ENCODE data around the gene PARD6B.

PARD6B gene

GRCh38 chr20:50735813-50736212 is 4.4 kb downstream of the PARD6B start:
- Histone ChIP-seq H3K4me1 (ENCODE audit: insufficient read depth, low read length) (peaks cover 42% of the 10 kb centered on the region), H3K36me3 (ENCODE audit: insufficient read depth, low read length) (no peaks in the 10 kb centered on the region), H3K9me3 (ENCODE audit: control insufficient read depth, insufficient read depth, low read length) (no peaks in the 10 kb centered on the region), H3K9ac (ENCODE audit: low read depth, low read length) (no peak overlapping the region)

GRCh38 chr20:50737352-50737751 is 6.0 kb downstream of the PARD6B start:
- Histone ChIP-seq H3K9me3 (ENCODE audit: control insufficient read depth, insufficient read depth, low read length) (no peaks in the 10 kb centered on the region), H3K36me3 (ENCODE audit: insufficient read depth, low read length) (no peaks in the 10 kb centered on the region), H3K4me1 (ENCODE audit: insufficient read depth, low read length) (peaks cover 42% of the 10 kb centered on the region), H3K9ac (ENCODE audit: low read depth, low read length) (no peak overlapping the region)

GRCh38 chr20:50743087-50743486 is 11.7 kb downstream of the PARD6B start:
- no peak overlapping the region for H3K9ac ChIP-seq (ENCODE audit: low read depth, low read length)
- peaks cover 5% of the 10 kb centered on the region; the same call in 1 of the 2 replicates for H3K36me3 ChIP-seq (ENCODE audit: insufficient read depth, low read length)
- peaks cover 49% of the 10 kb centered on the region for H3K4me1 ChIP-seq (ENCODE audit: insufficient read depth, low read length)
- no peaks in the 10 kb centered on the region for H3K9me3 ChIP-seq (ENCODE audit: control insufficient read depth, insufficient read depth, low read length)

- Histone ChIP-seq H3K9ac (ENCODE audit: low read depth, low read length) (no peak overlapping the region), H3K36me3 (ENCODE audit: insufficient read depth, low read length) (peaks cover 10% of the 10 kb centered on the region; the same call in 1 of the 2 replicates), H3K4me1 (ENCODE audit: insufficient read depth, low read length) (peaks cover 40% of the 10 kb centered on the region), H3K9me3 (ENCODE audit: control insufficient read depth, insufficient read depth, low read length) (no peaks in the 10 kb centered on the region)
These were observed 12.9 kb downstream of the PARD6B start for GRCh38 chr20:50744143-50744792.

- Histone ChIP-seq H3K4me1 (ENCODE audit: insufficient read depth, low read length) (peaks cover 28% of the 10 kb centered on the region), H3K9ac (ENCODE audit: low read depth, low read length) (no peak overlapping the region), H3K9me3 (ENCODE audit: control insufficient read depth, insufficient read depth, low read length) (no peaks in the 10 kb centered on the region), H3K36me3 (ENCODE audit: insufficient read depth, low read length) (peaks cover 16% of the 10 kb centered on the region)
These were observed 14.3 kb downstream of the PARD6B start for GRCh38 chr20:50745634-50746137.

- Histone ChIP-seq H3K9ac (ENCODE audit: low read depth, low read length) (no peak overlapping the region; the same call in 1 of the 2 replicates), H3K36me3 (ENCODE audit: insufficient read depth, low read length) (peaks cover 16% of the 10 kb centered on the region), H3K4me1 (ENCODE audit: insufficient read depth, low read length) (peaks cover 28% of the 10 kb centered on the region), H3K9me3 (ENCODE audit: control insufficient read depth, insufficient read depth, low read length) (no peaks in the 10 kb centered on the region)
These were observed 15.0 kb downstream of the PARD6B start for GRCh38 chr20:50746138-50746940.

GRCh38 chr20:50747275-50747674 is 15.9 kb downstream of the PARD6B start:
- Histone ChIP-seq H3K4me1 (ENCODE audit: insufficient read depth, low read length) (peaks cover 28% of the 10 kb centered on the region), H3K36me3 (ENCODE audit: insufficient read depth, low read length) (peaks cover 16% of the 10 kb centered on the region), H3K9me3 (ENCODE audit: control insufficient read depth, insufficient read depth, low read length) (no peaks in the 10 kb centered on the region), H3K9ac (ENCODE audit: low read depth, low read length) (no peak overlapping the region)

- Histone ChIP-seq H3K9me3 (ENCODE audit: control insufficient read depth, insufficient read depth, low read length) (no peaks in the 10 kb centered on the region), H3K36me3 (ENCODE audit: insufficient read depth, low read length) (peaks cover 16% of the 10 kb centered on the region; the same call in 1 of the 2 replicates), H3K4me1 (ENCODE audit: insufficient read depth, low read length) (peaks cover 8% of the 10 kb centered on the region; the same call in 1 of the 2 replicates), H3K9ac (ENCODE audit: low read depth, low read length) (no peak overlapping the region)
These were observed 18.8 kb downstream of the PARD6B start for GRCh38 chr20:50750145-50750671.

- Histone ChIP-seq H3K9ac (ENCODE audit: low read depth, low read length) (no peak overlapping the region), H3K9me3 (ENCODE audit: control insufficient read depth, insufficient read depth, low read length) (no peaks in the 10 kb centered on the region), H3K36me3 (ENCODE audit: insufficient read depth, low read length) (peaks cover 11% of the 10 kb centered on the region; the same call in 1 of the 2 replicates), H3K4me1 (ENCODE audit: insufficient read depth, low read length) (no peaks in the 10 kb centered on the region)
These were observed 21.8 kb downstream of the PARD6B start for GRCh38 chr20:50753152-50753551.

GRCh38 chr20:50754420-50754819 is 23.0 kb downstream of the PARD6B start:
- Histone ChIP-seq H3K4me1 (ENCODE audit: insufficient read depth, low read length) (no peaks in the 10 kb centered on the region), H3K9me3 (ENCODE audit: control insufficient read depth, insufficient read depth, low read length) (no peaks in the 10 kb centered on the region), H3K9ac (ENCODE audit: low read depth, low read length) (no peak overlapping the region), H3K36me3 (ENCODE audit: insufficient read depth, low read length) (peaks cover 6% of the 10 kb centered on the region; the same call in 1 of the 2 replicates)

GRCh38 chr20:50756447-50756846 is 25.1 kb downstream of the PARD6B start:
- Histone ChIP-seq H3K9ac (ENCODE audit: low read depth, low read length) (no peak overlapping the region), H3K9me3 (ENCODE audit: control insufficient read depth, insufficient read depth, low read length) (no peaks in the 10 kb centered on the region), H3K36me3 (ENCODE audit: insufficient read depth, low read length) (no peaks in the 10 kb centered on the region), H3K4me1 (ENCODE audit: insufficient read depth, low read length) (peaks cover 5% of the 10 kb centered on the region)

- H3K9ac ChIP-seq (ENCODE audit: low read depth, low read length): no peak overlapping the region
- H3K9me3 ChIP-seq (ENCODE audit: control insufficient read depth, insufficient read depth, low read length): no peaks in the 10 kb centered on the region
- no peaks in the 10 kb centered on the region for H3K36me3 ChIP-seq (ENCODE audit: insufficient read depth, low read length)
- H3K4me1 ChIP-seq (ENCODE audit: insufficient read depth, low read length): peaks cover 19% of the 10 kb centered on the region
These were observed 27.1 kb downstream of the PARD6B start for GRCh38 chr20:50758469-50758868.

- no peaks in the 10 kb centered on the region for H3K36me3 ChIP-seq (ENCODE audit: insufficient read depth, low read length)
- H3K9me3 ChIP-seq (ENCODE audit: control insufficient read depth, insufficient read depth, low read length): no peaks in the 10 kb centered on the region
- H3K4me1 ChIP-seq (ENCODE audit: insufficient read depth, low read length): peaks cover 20% of the 10 kb centered on the region
- no peak overlapping the region for H3K9ac ChIP-seq (ENCODE audit: low read depth, low read length)
These were observed 27.6 kb downstream of the PARD6B start for GRCh38 chr20:50758992-50759391.

GRCh38 chr20:50759678-50760077 is 28.3 kb downstream of the PARD6B start:
- H3K4me1 ChIP-seq (ENCODE audit: insufficient read depth, low read length): peaks cover 23% of the 10 kb centered on the region
- no peaks in the 10 kb centered on the region for H3K9me3 ChIP-seq (ENCODE audit: control insufficient read depth, insufficient read depth, low read length)
- no peak overlapping the region for H3K9ac ChIP-seq (ENCODE audit: low read depth, low read length)
- no peaks in the 10 kb centered on the region for H3K36me3 ChIP-seq (ENCODE audit: insufficient read depth, low read length)
